Measurements from ENCODE around the gene GALNS. TPM values are rescaled to one million over a fixed set of nuclear protein-coding genes. Genes with fewer than 3 reads are reported as not detected.

The GALNS gene
- total and polyA plus RNA-seq, 11 donors, result 10.7 to 22.7 (median 14.1) TPM

GRCh38 chr16:88818575-88818874 lies 38.2 kb downstream of the GALNS start:
- 89 to 92% (median 91%) methylated on average over 18 of the region's 18 CpGs for WGBS, 4 donors
- no peak overlapping the region for H3K4me3 ChIP-seq
- DNase-seq (no peak), ATAC-seq (no peak)
- intact Hi-C loops (cut with DNase I), result loop anchor here in 8 of 10 donors (5.0 to 10.0 kb wide), 8 partner anchors 46 to 396 kb away; partner anchors contain the start of genes ACSF3 (in 3 of the 8), PABPN1L (in 1 of the 8) and ZNF778 (in 1 of the 8)
- TF ChIP-seq CTCF (IDR thresholded peaks at IDR 0.05) (no peak), POLR2A (IDR thresholded peaks at IDR 0.05) (no peak)
- no peaks in the 10 kb centered on the region for H3K27me3 ChIP-seq
- H3K9me3 ChIP-seq, result no peaks in the 10 kb centered on the region
- peaks cover 0 to 2% (median 0%) of the 10 kb centered on the region in 12 donors for H3K4me1 ChIP-seq
- H3K36me3 ChIP-seq, result peaks cover 0 to 28% (median 6%) of the 10 kb centered on the region in 9 donors
- H3K27ac ChIP-seq, result no peak overlapping the region

GRCh38 chr16:88817785-88818574 lies 38.8 kb downstream of the GALNS start:
- WGBS, 4 donors, result 89 to 92% (median 90%) methylated on average over 30 to 40 of the region's 40 CpGs
- DNase-seq, result no peak
- Histone ChIP-seq H3K9me3 (no peaks in the 10 kb centered on the region), H3K4me3 (no peak overlapping the region), H3K27me3 (no peaks in the 10 kb centered on the region), H3K4me1 (peaks cover 0 to 7% (median 2%) of the 10 kb centered on the region in 12 donors), H3K27ac (no peak overlapping the region), H3K36me3 (peaks cover 0 to 26% (median 6%) of the 10 kb centered on the region in 9 donors)
- no peak for TF ChIP-seq POLR2A (IDR thresholded peaks at IDR 0.05)
- no peak for TF ChIP-seq CTCF (IDR thresholded peaks at IDR 0.05)
- ATAC-seq, result no peak
- intact Hi-C loops (cut with DNase I), result loop anchor here in 8 of 10 donors (5.0 to 10.0 kb wide), 8 partner anchors 47 to 397 kb away; partner anchors contain the start of genes ACSF3 (in 3 of the 8), PABPN1L (in 1 of the 8) and ZNF778 (in 1 of the 8)

- ATAC-seq (no peak), DNase-seq (no peak)
- 88 to 95% (median 92%) methylated on average over 26 to 41 of the region's 41 CpGs for WGBS, 4 donors
- Histone ChIP-seq H3K4me1 (peaks cover 0 to 16% (median 9%) of the 10 kb centered on the region in 12 donors), H3K4me3 (no peak overlapping the region), H3K27me3 (no peaks in the 10 kb centered on the region), H3K27ac (no peak overlapping the region), H3K36me3 (peaks cover 0 to 16% (median under 1%) of the 10 kb centered on the region in 9 donors), H3K9me3 (no peaks in the 10 kb centered on the region)
- intact Hi-C loops (cut with DNase I), result loop anchor here in 8 of 10 donors (5.0 to 10.0 kb wide), 8 partner anchors 48 to 398 kb away; partner anchors contain the start of genes ACSF3 (in 3 of the 8), PABPN1L (in 1 of the 8) and ZNF778 (in 1 of the 8)
- TF ChIP-seq POLR2A (IDR thresholded peaks at IDR 0.05), result no peak
- TF ChIP-seq CTCF (IDR thresholded peaks at IDR 0.05), result no peak
Observed at GRCh38 chr16:88816736-88817535, 39.8 kb downstream of the GALNS start.

Measured in heart left ventricle (tissue), 16 donors.